DLD1 (cell line): ENCODE data around the gene SMYD3.
"Not testable (repeated sequence)": the region's sequence is repeated elsewhere in the genome, so short reads cannot be mapped to it uniquely, and the experiment has no call there.

Experiments used
- in situ Hi-C: cut with HindIII; loops from 2 replicates; pipeline ENCODE4 v1.10.0; 2017; ENCODE audit warnings: low sequenced_read_pairs

The SMYD3 gene

GRCh38 chr1:245972476-245972875 is 534.6 kb downstream of the SMYD3 start:
- in situ Hi-C loops: no loop called here

- in situ Hi-C loops: no loop called here
These were observed 535.4 kb downstream of the SMYD3 start for GRCh38 chr1:245971711-245972085.

GRCh38 chr1:245971076-245971710 is 535.9 kb downstream of the SMYD3 start:
- in situ Hi-C loops: not testable (repeated sequence)

GRCh38 chr1:245969283-245969682 is 537.8 kb downstream of the SMYD3 start:
- in situ Hi-C loops: no loop called here

- in situ Hi-C loops: no loop called here
These were observed 538.3 kb downstream of the SMYD3 start for GRCh38 chr1:245968775-245969174.

- in situ Hi-C loops: no loop called here
These were observed 541.7 kb downstream of the SMYD3 start for GRCh38 chr1:245965398-245965797.

GRCh38 chr1:245963649-245964048 is 543.4 kb downstream of the SMYD3 start:
- in situ Hi-C loops: no loop called here

- in situ Hi-C loops: no loop called here
These were observed 544.6 kb downstream of the SMYD3 start for GRCh38 chr1:245962453-245962852.

- in situ Hi-C loops: no loop called here
These were observed 545.9 kb downstream of the SMYD3 start for GRCh38 chr1:245961137-245961540.

- in situ Hi-C loops: no loop called here
These were observed 546.9 kb downstream of the SMYD3 start for GRCh38 chr1:245960171-245960570.

GRCh38 chr1:245958016-245958415 is 549.1 kb downstream of the SMYD3 start:
- in situ Hi-C loops: no loop called here

GRCh38 chr1:245957427-245957826 is 549.7 kb downstream of the SMYD3 start:
- in situ Hi-C loops: no loop called here

- in situ Hi-C loops: no loop called here
These were observed 550.9 kb downstream of the SMYD3 start for GRCh38 chr1:245956225-245956624.

GRCh38 chr1:245953876-245954660 is 553.0 kb downstream of the SMYD3 start:
- in situ Hi-C loops: no loop called here

GRCh38 chr1:245952383-245953026 is 554.6 kb downstream of the SMYD3 start:
- in situ Hi-C loops: no loop called here

- in situ Hi-C loops: no loop called here
These were observed 558.3 kb downstream of the SMYD3 start for GRCh38 chr1:245948786-245949185.

- in situ Hi-C loops: no loop called here
These were observed 560.2 kb downstream of the SMYD3 start for GRCh38 chr1:245946905-245947304.

- in situ Hi-C loops: not testable (repeated sequence)
These were observed 561.9 kb downstream of the SMYD3 start for GRCh38 chr1:245945136-245945535.

GRCh38 chr1:245942856-245943255 is 564.2 kb downstream of the SMYD3 start:
- in situ Hi-C loops: no loop called here

- in situ Hi-C loops: not testable (repeated sequence)
These were observed 565.3 kb downstream of the SMYD3 start for GRCh38 chr1:245941771-245942170.

GRCh38 chr1:245939756-245940345 is 567.2 kb downstream of the SMYD3 start:
- in situ Hi-C loops: no loop called here

- in situ Hi-C loops: no loop called here
These were observed 569.0 kb downstream of the SMYD3 start for GRCh38 chr1:245938046-245938435.
